GM23338 (cell line): ENCODE measurements around the gene IFNB1. TPM values are rescaled to one million over a fixed set of nuclear protein-coding genes. Genes with fewer than 3 reads are reported as not detected.

Experiments used
- ATAC-seq: fragments of 200-7000 bp; cut with Tn5 transposase; 3 replicates; pipeline ENCODE4 v1.9.1; 2020
- DNase-seq: peaks from one replicate; pipeline ENCODE4 v3.0.0-alpha.2; 2015; ENCODE audit warnings: low spot score
- H2AFZ ChIP-seq: fragments of 200-600 bp; sonication (generic); 2 replicates; pipeline ENCODE4 v1.8.0; 2016; ENCODE audit warnings: antibody characterized with exemption, mild to moderate bottlenecking, moderate library complexity
- H3F3A ChIP-seq: fragments of 200-600 bp; sonication (generic); replicated peaks from 2 replicates; pipeline ENCODE4 v1.8.0; 2017; ENCODE audit warnings: antibody characterized with exemption, mixed run types, low read depth
- H3K27ac ChIP-seq: fragments of 200-600 bp; sonication (generic); 2 replicates; pipeline ENCODE4 v1.6.1; 2016; ENCODE audit warnings: low read depth
- H3K27me3 ChIP-seq: fragments of 200-600 bp; sonication (generic); 2 replicates; pipeline ENCODE4 v1.8.0; 2016; ENCODE audit warnings: mild to moderate bottlenecking, mixed run types, moderate library complexity; ENCODE audit not compliant: insufficient read depth
- H3K36me3 ChIP-seq: fragments of 200-600 bp; sonication (generic); 2 replicates; pipeline ENCODE4 v1.8.0; 2016; ENCODE audit warnings: mild to moderate bottlenecking; ENCODE audit not compliant: insufficient read depth
- H3K4me1 ChIP-seq: fragments of 200-600 bp; sonication (generic); 2 replicates; pipeline ENCODE4 v1.8.0; 2016; ENCODE audit warnings: mild to moderate bottlenecking, moderate library complexity; ENCODE audit not compliant: insufficient read depth
- H3K4me2 ChIP-seq: fragments of 200-600 bp; sonication (generic); 2 replicates; pipeline ENCODE4 v1.7.1; 2017; ENCODE audit warnings: mixed run types
- H3K4me3 ChIP-seq: fragments of 200-600 bp; sonication (generic); 2 replicates; pipeline ENCODE4 v1.6.1; 2016; ENCODE audit warnings: mixed run types
- H3K79me2 ChIP-seq: fragments of 200-600 bp; sonication (generic); replicated peaks from 2 replicates; pipeline ENCODE4 v1.8.0; 2017; ENCODE audit warnings: mild to moderate bottlenecking; ENCODE audit not compliant: insufficient read depth
- H3K9me2 ChIP-seq: fragments of 200-600 bp; sonication (generic); 2 replicates; pipeline ENCODE4 v1.8.0; 2017; ENCODE audit not compliant: insufficient read depth
- H4K20me1 ChIP-seq: fragments of 200-600 bp; sonication (generic); replicated peaks from 2 replicates; pipeline ENCODE4 v1.8.0; 2017; ENCODE audit warnings: mild to moderate bottlenecking; ENCODE audit not compliant: insufficient read depth
- H3K27ac Mint-ChIP-seq: 2 replicates; pipeline ENCODE4 v1.8.0; 2020; ENCODE audit warnings: inconsistent platforms, mild to moderate bottlenecking, moderate library complexity, mixed read lengths
- H3K27me3 Mint-ChIP-seq: 3 replicates; pipeline ENCODE4 v1.8.0; 2022; ENCODE audit warnings: low read depth, mild to moderate bottlenecking, moderate library complexity, mixed read lengths, inconsistent platforms; ENCODE audit not compliant: insufficient read depth, poor library complexity
- H3K36me3 Mint-ChIP-seq: 3 replicates; pipeline ENCODE4 v1.8.0; 2021; ENCODE audit warnings: low read depth, mild to moderate bottlenecking, inconsistent platforms, moderate library complexity, mixed read lengths
- H3K4me1 Mint-ChIP-seq: 3 replicates; pipeline ENCODE4 v1.8.0; 2020; ENCODE audit warnings: mild to moderate bottlenecking, inconsistent platforms, mixed read lengths
- H3K4me3 Mint-ChIP-seq: 3 replicates; pipeline ENCODE4 v1.8.0; 2021; ENCODE audit warnings: moderate library complexity, mild to moderate bottlenecking, inconsistent platforms, mixed read lengths
- H3K9me3 Mint-ChIP-seq: 3 replicates; pipeline ENCODE4 v1.8.0; 2020; ENCODE audit warnings: moderate library complexity, mild to moderate bottlenecking, inconsistent platforms, mixed read lengths
- CREB1 ChIP-seq: fragments of 250-450 bp; sonication (Bioruptor Pico); IDR thresholded peaks from 2 replicates; pipeline ENCODE4 v1.5.0; 2020; ENCODE audit warnings: low read depth, mild to moderate bottlenecking, moderate library complexity
- CTCF ChIP-seq, 2 experiments: fragments of 200-600 bp in 1 of 2; sonication (generic) in 1 of 2; conservative IDR thresholded peaks; 2 replicates each; pipeline versions ENCODE4 v1.5.1 to v1.6.1; 2016 to 2017; ENCODE audit warnings: antibody characterized with exemption in 2 of 2, low read depth in 2 of 2, mild to moderate bottlenecking in 2 of 2, moderate library complexity in 1 of 2
- ETS1 ChIP-seq: IDR thresholded peaks from 2 replicates; pipeline ENCODE4 v1.6.1; 2016; ENCODE audit warnings: antibody characterized with exemption
- EZH2 ChIP-seq: fragments of 200-600 bp; sonication (generic); IDR thresholded peaks from one replicate; pipeline ENCODE4 v1.8.0; 2017; ENCODE audit warnings: antibody characterized with exemption, mild to moderate bottlenecking, low read depth; ENCODE audit not compliant: unreplicated experiment
- EZH2phosphoT487 ChIP-seq: fragments of 200-600 bp; sonication (generic); IDR thresholded peaks from one replicate; pipeline ENCODE4 v1.8.1; 2018; ENCODE audit warnings: antibody characterized with exemption; ENCODE audit not compliant: unreplicated experiment
- JUNB ChIP-seq: IDR thresholded peaks from one replicate; pipeline ENCODE4 v1.6.1; 2016; ENCODE audit warnings: antibody characterized with exemption; ENCODE audit not compliant: unreplicated experiment
- NANOG ChIP-seq: IDR thresholded peaks from 2 replicates; pipeline ENCODE4 v1.6.1; 2016; ENCODE audit warnings: antibody characterized with exemption, borderline replicate concordance
- POLR2AphosphoS5 ChIP-seq: IDR thresholded peaks from 2 replicates; pipeline ENCODE4 v1.6.1; 2016; ENCODE audit warnings: antibody characterized with exemption, low read depth
- REST ChIP-seq: IDR thresholded peaks from one replicate; pipeline ENCODE4 v1.6.1; 2018; ENCODE audit warnings: antibody characterized with exemption; ENCODE audit not compliant: unreplicated experiment
- STAT1 ChIP-seq: IDR thresholded peaks from one replicate; pipeline ENCODE4 v1.6.1; 2016; ENCODE audit warnings: antibody characterized with exemption; ENCODE audit not compliant: unreplicated experiment
- ZNF114 ChIP-seq: fragments of 250-450 bp; sonication (Bioruptor Pico); IDR thresholded peaks from 2 replicates; pipeline ENCODE4 v1.5.0; 2020; ENCODE audit warnings: mild to moderate bottlenecking, moderate library complexity
- ZNF331 ChIP-seq: fragments of 250-450 bp; sonication (Bioruptor Pico); IDR thresholded peaks from 2 replicates; pipeline ENCODE4 v1.5.0; 2020; ENCODE audit warnings: low read depth, mild to moderate bottlenecking, moderate library complexity
- polyA plus RNA-seq: library from polyadenylated mRNA; unstranded; fragments of >200 nt; fragmentation: Nextera tagmentation; extraction: Ambion mirVana; gene quantifications from 2 replicates; pipeline ENCODE4 v1.2.1, GENCODE V29; 2016
- total RNA-seq: library from RNA; depleted of rRNA; stranded (reverse); fragments of >200 nt; shearing (Covaris generic); gene quantifications from 2 replicates; pipeline ENCODE4 v1.2.3, GENCODE V29; 2014

IFNB1 gene
- total and polyA plus RNA-seq, 2 experiments from 2014 or later = not detected

DNA sequence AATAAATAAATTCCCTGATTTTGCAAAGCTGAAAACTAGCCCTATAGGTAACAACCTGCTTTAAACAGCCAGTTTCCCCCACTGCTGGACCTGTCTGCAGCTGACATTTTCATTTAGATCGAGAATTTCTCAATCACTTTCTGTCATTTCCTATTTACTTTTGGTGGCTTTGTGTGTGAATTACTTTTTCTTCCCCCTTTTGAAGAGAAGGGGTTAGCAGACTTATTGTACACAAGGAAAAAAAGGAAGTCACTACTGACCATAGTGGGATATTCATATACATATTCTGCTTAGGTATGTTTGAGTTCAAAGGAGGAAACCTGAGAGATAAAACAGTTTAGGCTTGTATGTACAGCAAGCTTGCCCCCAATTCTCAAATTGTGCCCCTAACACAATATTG is 27.0 kb upstream of the IFNB1 start:
- H3F3A ChIP-seq = no peaks in the 10 kb centered on the region
- no peaks in the 10 kb centered on the region for H3K36me3 ChIP-seq
- TF ChIP-seq POLR2AphosphoS5 = no peak
- no peak overlapping the region for H2AFZ ChIP-seq
- H3K9me2 ChIP-seq = peaks cover 6% of the 10 kb centered on the region; the same call in 1 of the 2 replicates
- no peak overlapping the region for H3K4me2 ChIP-seq
- H3K79me2 ChIP-seq = no peaks in the 10 kb centered on the region
- no peak overlapping the region for H3K27ac Mint-ChIP-seq
- H3K27me3 Mint-ChIP-seq = no peaks in the 10 kb centered on the region
- no peak overlapping the region for H3K4me3 ChIP-seq
- H3K27ac ChIP-seq = no peak overlapping the region
- H3K4me1 Mint-ChIP-seq = peaks cover 11% of the 10 kb centered on the region
- H4K20me1 ChIP-seq = no peaks in the 10 kb centered on the region
- H3K4me3 Mint-ChIP-seq = no peak overlapping the region
- peaks cover 3% of the 10 kb centered on the region; the same call in 1 of the 3 replicates for H3K9me3 Mint-ChIP-seq
- no peaks in the 10 kb centered on the region for H3K36me3 Mint-ChIP-seq
- H3K4me1 ChIP-seq = peaks cover 14% of the 10 kb centered on the region; the same call in 1 of the 2 replicates
- no peak for ATAC-seq
- DNase-seq = no peak
- no peaks in the 10 kb centered on the region for H3K27me3 ChIP-seq

DNA sequence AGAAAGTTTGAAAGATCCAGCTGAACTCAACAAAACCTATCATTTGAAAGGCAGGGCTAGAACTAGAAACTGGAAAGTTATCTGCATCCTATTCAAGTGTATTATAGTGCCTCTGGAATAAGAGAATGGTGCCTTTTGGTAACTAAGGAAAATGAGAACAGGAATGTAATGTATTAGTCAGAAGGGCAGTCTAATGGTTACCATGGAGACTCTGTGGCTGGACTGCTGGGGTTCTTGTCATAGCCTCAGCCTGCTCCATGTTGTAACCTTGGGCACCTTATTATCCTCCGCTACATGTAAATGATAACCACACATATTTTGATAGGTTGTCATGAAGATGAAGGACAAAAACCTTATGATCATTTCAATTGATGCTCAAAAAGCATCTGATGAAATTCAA is 24.6 kb upstream of the IFNB1 start:
- peaks cover 3% of the 10 kb centered on the region; the same call in 1 of the 3 replicates for H3K9me3 Mint-ChIP-seq
- H3K4me1 Mint-ChIP-seq = peaks cover 11% of the 10 kb centered on the region
- H2AFZ ChIP-seq = no peak overlapping the region
- no peak for TF ChIP-seq CREB1 (CRISPR knock-in tag)
- TF ChIP-seq JUNB = no peak
- no peak for TF ChIP-seq EZH2
- no peak for TF ChIP-seq ZNF331
- no peak for TF ChIP-seq POLR2AphosphoS5
- TF ChIP-seq CTCF (conservative IDR thresholded peaks at IDR 0.05; ENCODE audit: low read depth in 2 of 2) = no peak
- no peak for TF ChIP-seq EZH2phosphoT487
- no peak overlapping the region for H3K27ac Mint-ChIP-seq
- H3K36me3 ChIP-seq = no peaks in the 10 kb centered on the region
- no peaks in the 10 kb centered on the region for H3K79me2 ChIP-seq
- no peaks in the 10 kb centered on the region for H3F3A ChIP-seq
- no peaks in the 10 kb centered on the region for H3K27me3 Mint-ChIP-seq
- peaks cover 14% of the 10 kb centered on the region; the same call in 1 of the 2 replicates for H3K4me1 ChIP-seq
- no peak overlapping the region for H3K4me3 Mint-ChIP-seq
- H3K9me2 ChIP-seq = peaks cover 6% of the 10 kb centered on the region; the same call in 1 of the 2 replicates
- H4K20me1 ChIP-seq = no peaks in the 10 kb centered on the region
- DNase-seq = no peak
- H3K27ac ChIP-seq = no peak overlapping the region
- H3K4me2 ChIP-seq = no peak overlapping the region
- ATAC-seq = no peak
- no peak overlapping the region for H3K4me3 ChIP-seq
- no peaks in the 10 kb centered on the region for H3K27me3 ChIP-seq
- H3K36me3 Mint-ChIP-seq = no peaks in the 10 kb centered on the region

DNA sequence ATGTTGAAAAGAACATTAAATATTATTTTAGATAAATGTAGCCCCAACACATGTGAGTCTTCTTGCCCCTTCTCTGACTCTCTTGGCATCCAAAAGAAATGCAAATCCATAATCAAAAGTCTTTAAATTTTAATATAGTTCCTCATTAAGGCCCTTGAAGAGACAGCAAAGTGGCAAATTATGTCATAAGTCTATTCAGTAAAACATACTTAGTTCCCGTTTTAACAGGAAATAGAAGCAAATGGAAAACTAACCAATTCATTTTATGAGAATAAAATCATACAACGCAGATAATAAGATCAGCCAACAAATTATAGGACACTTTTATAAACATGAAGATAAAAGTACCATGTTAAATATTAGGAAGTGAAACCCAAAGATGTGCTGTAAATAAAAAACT is 20.1 kb upstream of the IFNB1 start:
- Mint-ChIP-seq H3K27me3 (peaks cover 2% of the 10 kb centered on the region), H3K27ac (no peak overlapping the region), H3K4me1 (no peaks in the 10 kb centered on the region), H3K36me3 (no peaks in the 10 kb centered on the region), H3K9me3 (peaks cover under 1% of the 10 kb centered on the region; the same call in 1 of the 3 replicates), H3K4me3 (no peak overlapping the region)
- no peaks in the 10 kb centered on the region for H3K79me2 ChIP-seq
- no peak for DNase-seq
- H3K4me2 ChIP-seq = no peak overlapping the region
- ATAC-seq = no peak
- no peaks in the 10 kb centered on the region for H3K9me2 ChIP-seq
- no peaks in the 10 kb centered on the region for H3K4me1 ChIP-seq
- H3K4me3 ChIP-seq = no peak overlapping the region
- no peaks in the 10 kb centered on the region for H3F3A ChIP-seq
- H3K36me3 ChIP-seq = no peaks in the 10 kb centered on the region
- no peaks in the 10 kb centered on the region for H3K27me3 ChIP-seq
- no peak overlapping the region for H2AFZ ChIP-seq
- no peaks in the 10 kb centered on the region for H4K20me1 ChIP-seq
- H3K27ac ChIP-seq = no peak overlapping the region
- no peak for TF ChIP-seq ZNF114
- TF ChIP-seq REST = no peak
- TF ChIP-seq NANOG = no peak
- no peak for TF ChIP-seq POLR2AphosphoS5
- no peak for TF ChIP-seq CTCF (conservative IDR thresholded peaks at IDR 0.05; ENCODE audit: low read depth in 2 of 2)
- TF ChIP-seq STAT1 = no peak
- no peak for TF ChIP-seq ETS1
